HuH-7 (cell line): ENCODE data around the gene SLC38A11.

Experiments
- DNase-seq: peaks from one replicate; pipeline ENCODE4 v3.0.0; 2011; ENCODE audit warnings: low spot score

The SLC38A11 gene

DNA sequence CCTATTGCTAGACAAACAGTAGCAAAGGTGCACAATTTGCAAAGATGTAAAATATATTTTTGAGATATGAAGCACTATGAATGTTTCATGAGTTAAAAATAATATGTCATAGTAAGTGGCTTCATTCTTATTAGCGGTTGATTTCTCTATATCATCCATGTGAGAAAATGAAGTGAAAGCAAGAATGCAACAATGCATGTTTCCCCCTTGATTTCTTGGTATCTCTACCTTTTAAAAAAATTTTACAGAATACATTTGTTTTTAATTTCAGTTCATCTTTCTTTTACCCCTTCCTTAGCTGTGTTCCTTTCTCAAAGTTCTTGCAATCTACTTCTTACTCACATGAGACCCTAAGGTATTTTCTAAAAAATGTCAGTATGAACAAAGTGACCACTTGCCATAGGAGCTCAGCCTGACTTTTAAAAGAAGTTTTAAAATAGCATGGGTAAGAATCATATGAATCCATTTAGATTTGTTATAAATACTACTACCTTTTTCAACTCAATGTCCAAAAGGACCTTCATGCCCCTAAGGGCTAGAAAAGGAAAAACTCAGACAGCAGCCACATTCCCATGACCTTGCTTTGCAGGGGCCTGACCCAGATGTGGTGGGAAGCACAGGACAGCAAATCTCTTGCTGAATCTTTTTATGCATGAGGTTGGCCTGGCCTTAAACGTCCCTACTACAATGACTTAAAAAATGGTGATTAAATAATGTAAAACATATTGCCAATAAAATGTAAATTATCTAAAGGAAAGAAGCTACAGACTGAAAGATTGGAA is 14.8 kb upstream of the SLC38A11 start:
- no peak for DNase-seq

DNA sequence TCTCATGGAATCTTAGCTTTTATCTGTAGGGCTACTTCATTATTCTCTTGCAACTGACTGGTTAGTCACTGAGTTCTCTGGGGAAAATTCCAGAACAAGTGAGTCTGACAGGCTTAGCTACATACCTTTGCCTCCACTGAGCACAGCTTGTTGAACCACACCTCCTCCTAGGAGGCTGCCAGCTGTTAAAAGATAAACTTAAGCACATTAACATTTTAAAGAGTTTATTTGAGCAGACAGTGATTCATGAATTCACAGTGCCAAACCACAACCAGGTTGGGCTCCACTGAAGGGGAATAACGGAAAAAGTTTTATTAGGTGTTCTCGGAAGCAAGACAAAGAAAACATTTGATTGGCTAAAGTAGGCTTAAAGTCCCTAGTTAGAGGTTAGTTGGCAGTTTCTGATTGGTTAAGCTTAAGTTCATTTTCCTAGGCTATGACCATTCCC is 12.5 kb upstream of the SLC38A11 start:
- no peak for DNase-seq

DNA sequence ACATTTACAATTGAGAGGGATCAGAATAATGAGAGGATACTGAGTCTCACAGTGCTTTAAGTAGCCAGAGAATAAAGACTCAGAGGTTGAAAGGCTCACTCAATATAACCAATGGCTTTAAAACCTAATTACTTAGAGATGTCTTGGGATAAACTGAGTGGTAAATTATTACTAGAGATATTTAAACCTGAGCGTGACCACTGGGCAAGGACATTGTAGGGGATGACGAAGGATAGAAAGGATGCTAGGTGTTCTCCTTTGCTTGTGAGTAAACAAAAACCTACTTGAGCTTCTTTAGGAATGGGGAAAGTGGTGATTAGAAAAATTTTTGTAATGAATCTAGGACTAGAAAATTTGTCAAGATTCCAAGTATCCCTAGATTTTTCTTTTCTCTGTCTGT is 12.0 kb upstream of the SLC38A11 start:
- no peak for DNase-seq

DNA sequence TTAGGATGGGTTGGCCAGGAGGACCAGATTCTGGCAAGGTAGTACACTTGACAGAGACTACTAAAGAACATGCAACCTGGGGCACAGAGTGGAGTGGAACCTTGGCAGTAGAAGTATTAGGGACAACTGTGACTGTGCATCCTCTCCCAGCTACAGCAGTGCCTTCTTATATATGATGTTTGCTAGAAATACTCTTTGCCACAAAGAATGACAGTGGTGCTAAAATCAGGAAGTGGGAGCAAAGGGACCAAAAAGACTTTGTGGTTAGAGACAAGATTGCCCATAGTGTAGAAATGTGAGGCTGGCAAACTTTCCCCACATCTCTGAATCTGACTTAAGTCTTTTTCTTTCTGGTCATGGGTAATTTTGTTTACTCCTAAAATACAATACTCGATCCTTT is 9.4 kb upstream of the SLC38A11 start:
- no peak for DNase-seq

DNA sequence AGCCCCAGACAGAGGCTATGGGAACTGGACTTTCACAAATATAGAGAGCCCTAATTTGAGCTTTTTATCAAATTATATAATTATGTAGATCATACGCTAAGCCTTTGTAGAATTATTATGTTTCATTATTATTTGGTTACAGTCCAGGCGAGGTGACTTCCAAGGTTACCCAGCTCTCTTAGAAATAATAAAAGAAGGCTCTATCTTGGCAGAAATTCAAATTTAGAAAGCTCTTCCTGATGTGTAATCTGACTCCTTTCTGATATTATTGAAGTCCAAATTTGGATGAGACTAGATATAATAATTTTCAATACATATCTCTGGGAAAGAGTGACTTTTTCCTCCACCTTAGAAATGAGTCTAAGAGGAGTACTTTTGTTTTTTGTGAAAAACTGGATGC is 4.8 kb upstream of the SLC38A11 start:
- no peak for DNase-seq

DNA sequence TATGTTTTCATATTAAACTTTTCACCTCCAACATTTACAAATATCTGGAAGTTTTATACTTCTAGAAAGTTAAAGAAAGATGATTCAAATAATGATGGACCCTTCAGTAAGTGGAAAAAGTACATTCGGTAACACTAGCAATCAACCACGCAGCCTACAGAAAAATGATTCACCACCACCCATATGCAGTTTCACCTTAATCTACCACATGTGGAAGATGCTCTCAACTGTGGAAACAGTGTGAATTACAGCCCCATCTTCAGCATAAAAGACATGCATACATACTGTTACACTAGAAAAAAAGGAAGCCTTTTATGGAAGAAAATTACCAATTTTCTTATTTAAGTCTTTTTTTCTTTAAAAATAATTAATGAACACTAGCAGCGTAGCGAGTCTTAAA is 1.1 kb downstream of the SLC38A11 start:
- DNase-seq = no peak

DNA sequence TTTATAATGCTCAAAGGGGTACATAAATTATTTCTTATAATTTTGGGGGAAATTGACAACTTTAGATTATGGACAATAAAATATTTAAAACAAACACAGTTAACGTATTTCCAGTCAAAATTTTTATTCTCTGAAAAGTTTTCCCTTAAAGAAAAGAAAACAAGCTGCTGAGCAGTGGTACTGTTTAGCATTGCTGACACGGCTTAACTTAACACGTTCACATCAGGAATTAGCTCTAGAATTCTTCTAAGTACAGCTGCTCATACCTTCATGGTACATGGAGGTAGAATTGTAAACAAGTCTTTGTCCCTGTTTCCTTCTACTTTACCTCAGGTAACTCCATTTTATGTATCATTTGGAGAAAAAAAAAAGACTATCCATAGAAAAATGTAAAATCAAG is 2.0 kb downstream of the SLC38A11 start:
- no peak for DNase-seq

DNA sequence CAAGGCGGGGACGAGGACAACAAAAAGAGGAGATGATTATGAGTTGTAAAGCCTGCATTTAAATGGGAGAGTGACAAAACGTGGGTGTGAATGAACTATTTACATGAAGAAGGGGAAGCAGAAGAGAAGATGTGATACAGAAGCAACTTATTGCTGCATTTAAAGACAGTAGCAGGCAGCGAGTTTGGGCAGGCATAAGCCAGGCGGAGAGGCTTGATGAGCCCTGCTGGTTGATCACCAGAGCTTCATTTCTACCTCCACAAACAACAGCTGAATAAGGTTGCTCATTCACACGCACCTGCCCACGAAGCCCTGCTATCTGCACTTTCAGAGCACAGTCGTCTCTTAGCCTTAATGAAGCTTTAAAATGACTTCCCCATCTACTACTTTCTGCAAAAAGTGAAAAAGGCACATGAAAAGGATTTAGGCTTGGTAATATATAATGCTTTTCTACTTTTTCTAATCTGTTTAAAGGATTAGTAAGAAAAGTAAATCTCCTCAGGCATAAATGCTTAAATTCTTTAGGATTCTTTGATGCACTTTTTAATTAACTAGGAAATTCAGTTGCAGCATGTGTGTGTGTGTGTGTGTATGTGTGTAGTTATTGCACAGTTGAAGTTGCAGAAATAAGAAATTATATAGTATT is 3.1 kb downstream of the SLC38A11 start:
- DNase-seq = no peak

DNA sequence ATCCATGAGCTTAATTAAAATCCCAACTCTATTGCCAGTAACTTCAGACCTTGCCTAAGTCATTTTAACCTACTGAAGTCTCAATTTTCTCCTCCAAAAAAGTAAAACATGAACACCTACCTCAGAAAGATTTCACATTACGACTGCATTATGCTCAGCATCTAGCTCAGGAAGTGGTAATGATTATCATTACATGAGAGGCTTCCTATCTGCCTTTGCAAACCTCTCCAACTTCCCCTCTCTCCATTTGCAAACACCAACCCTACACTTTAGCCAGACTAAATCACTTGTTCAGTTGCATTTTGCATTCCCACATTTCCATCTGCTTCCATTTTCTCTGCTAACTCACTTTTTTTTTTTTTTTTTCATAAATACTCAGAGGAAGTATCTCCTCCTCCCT is 6.8 kb downstream of the SLC38A11 start:
- DNase-seq = no peak

DNA sequence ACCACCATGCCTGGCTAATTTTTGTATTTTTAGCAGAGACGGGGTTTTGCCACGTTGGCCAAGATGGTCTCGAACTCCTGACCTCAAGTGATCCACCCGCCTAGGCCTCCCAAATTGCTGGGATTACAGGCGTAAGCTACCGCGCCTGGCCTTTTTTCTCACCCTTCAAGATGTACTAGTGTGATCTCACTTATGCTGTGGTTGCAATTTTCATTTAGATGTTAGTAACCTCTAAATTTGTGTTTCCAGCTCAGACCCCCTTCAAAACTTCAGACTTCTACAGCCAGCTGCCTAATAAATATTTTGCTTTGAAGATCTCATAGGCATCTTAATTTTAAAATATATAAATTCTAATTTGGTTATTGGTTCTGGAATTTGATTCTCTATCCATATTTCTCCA is 8.0 kb downstream of the SLC38A11 start:
- no peak for DNase-seq

DNA sequence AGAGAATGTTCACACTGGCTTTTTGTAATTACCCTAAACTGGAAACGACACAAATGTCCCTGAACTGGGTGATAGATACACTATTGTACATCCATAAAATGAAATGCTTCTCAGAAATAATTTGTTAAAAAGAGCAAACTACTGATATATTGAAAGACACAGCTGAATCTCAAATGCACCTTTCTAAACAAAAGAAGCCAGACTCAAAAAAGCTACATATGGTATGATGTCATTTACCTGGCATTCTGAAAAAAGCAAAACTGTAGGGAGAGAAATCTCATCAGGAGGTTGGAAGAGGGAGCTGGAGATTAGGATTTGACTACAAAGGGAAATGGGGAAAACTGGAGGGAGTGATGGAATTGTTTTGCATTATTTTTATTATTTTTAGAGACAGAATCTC is 12.0 kb downstream of the SLC38A11 start:
- no peak for DNase-seq

DNA sequence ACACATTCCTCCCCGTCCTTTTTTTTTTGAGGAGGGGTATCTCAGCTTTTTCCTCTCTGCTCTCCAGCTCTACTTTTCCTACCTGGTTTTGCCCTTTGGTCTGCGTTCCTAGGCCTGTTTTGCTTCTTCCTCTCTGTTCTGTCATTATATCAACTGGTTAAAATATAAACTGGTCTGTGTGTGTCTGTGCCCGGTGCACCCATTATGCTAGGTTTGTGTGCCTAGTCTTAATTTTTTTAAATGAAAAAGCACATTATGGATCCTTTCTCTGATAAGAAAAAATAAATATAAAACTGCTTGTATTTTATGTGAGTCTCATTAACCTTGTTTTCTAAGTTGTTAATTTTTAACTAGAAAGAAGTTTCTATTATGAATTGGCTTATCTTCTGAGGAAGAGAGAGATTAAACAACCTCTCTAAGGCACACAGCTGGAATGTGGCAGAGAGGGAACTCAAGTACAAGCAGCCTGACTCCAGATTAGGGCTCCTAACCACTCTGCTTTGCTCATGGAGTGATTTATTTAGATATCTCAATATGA is 17.4 kb downstream of the SLC38A11 start:
- peak; percentile 37 for DNase-seq

DNA sequence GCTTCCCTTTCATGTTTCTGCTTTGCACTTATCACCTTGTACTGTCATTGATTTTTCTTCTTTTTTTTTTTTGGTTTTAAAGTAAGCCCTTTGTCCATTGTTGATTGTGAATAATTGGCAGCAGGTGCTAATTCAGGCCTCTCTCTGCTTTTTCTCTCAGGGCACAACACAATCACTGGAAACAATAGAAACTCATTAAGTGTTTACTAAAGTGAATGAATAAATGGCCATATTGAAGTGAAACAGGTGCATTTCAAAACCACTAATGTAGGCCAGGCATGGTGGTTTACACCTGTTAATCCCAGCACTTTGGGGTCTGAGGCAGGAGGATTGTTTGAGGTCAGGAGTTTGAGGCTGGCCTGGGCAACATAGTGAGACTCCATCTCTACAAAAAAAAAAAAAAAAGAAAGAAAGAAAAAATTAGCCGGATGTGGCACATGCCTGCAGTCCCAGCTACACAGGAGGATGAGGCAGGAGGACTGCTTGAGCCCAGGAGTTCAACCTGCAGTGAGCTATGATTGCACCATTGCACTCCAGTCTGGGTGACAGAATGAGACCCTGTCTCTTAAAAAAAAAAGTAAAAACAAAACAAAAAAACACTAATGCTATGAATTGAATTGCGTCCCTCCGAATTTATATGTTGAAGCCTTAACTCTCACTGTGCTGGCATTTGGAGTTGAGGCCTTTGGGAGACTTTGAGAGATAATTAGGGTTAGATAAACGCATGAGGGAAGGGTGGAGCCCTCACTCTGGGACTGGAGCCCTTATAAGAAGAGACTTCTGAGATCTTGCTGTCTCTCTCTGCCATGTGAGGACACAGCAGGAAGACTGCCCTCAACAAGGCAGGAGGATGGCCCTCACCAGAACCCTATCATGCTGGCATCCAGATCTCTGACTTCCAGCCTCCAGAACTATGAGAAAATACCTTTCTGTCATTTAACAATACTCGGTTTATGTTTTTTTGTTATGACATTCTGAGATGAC is 19.9 kb downstream of the SLC38A11 start:
- no peak for DNase-seq

DNA sequence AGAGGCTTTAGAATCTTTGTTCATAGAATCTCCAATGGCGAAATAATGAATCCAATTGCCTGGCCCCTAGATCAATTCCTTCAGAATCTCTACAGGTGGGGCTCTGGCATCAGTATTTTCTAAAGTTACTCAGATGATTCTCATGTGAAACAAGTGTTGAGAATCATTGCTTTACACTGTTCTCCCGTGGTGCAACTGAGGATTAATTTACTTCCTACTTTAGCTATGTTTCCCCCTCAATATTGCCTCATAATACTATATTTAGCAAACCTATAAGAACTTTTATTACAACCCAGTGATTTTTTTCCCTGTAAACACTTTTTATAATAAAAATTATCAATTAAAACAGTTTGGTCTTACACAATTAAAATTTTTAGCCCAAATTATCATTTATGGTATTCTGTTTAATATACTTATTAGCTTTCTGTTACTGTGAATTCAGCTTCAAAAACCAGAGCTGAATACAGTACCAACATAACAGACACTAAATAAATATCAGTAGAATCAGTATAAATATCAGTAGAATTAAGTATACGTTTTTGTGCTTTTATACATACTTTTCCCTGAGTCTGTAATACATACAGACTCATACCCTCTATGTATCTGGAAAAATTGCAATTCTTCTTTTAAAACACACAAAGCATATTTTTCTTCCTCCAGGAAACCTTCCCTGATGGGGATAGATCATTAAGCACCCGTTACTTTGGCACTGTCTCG is 20.8 kb downstream of the SLC38A11 start:
- no peak for DNase-seq

DNA sequence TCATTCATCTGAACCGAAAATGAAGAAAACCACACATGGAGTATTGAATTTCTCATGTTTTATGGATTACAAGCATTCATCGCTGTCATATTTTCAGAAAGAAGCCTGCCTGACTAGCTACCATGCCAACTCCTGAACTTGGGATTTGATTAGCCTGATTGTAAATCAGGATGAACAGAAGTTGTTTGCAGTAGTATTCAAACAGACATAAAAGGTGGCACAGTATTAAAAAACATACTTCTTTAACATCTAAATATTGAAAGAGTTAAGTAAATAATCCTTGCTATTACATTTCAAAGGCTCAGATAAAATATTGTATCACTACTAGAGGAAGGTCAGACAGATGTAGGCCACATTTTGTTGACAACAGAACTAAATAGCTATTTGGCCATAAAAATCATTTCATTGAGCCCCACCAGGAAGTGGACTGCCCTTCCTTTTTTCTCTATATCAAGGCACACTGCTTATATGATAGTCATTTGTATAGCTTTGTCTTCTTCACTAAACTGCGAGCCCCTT is 21.6 kb downstream of the SLC38A11 start:
- no peak for DNase-seq

DNA sequence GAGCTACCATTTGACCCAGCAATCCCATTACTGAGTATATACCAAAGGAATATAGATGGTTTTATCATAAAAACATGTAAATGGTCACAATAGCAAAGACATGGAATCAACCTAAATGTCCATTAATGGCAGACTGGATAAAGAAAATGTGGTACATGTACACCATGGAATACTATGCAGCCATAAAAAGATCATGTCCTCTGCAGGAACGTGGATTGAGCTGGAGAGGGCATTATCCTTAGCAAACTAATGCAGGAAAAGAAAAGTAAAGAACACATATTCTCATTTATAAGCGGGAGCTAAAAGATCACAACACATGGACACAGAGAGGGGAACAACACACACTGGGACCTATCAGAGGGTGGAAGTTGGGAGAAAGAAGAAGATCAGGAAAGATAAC is 22.9 kb downstream of the SLC38A11 start:
- no peak for DNase-seq

DNA sequence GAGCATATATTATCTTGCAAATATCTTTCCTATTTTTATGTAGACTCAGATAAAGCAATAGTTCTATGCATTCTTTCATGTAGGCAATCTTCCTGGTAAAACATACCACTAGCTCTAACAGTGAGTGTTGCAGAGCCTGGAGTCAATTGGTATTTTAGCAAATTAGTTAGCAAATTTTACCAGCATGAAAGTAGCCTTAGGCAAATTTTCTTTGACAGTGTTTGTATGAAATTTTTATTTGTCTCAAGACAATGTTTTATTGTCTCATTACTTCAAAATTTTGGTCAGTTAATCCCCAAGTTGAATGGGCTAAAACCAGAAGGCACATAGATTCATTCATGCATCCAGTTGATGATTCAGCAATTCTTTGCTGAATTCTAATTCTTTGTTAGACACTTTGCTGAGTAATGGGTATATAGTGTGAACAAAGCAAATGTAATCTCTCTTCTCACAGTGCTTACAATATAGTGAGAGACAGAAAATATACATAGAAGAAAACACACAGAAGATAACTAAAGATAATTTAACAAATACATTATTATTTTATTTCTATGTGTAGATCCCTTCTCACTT is 27.1 kb downstream of the SLC38A11 start:
- no peak for DNase-seq

DNA sequence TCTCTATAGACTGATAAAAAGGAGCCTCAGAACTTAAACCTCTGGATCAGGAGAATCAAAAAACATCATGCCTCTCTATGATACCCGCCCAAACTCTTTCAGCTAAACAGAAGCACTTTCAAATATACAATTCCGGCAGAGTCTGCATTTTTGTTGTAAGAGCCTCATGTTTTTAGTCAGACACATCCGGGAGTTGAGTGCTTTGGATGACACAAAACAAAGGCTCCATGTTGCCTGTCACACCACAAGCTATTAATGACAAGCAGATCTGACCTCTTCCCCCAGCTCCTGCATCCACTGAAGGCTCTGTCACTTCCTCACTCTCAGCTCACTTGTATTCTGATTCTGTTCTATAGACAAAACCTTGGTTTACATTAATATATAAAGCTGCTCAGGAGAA is 33.2 kb downstream of the SLC38A11 start:
- DNase-seq = no peak

DNA sequence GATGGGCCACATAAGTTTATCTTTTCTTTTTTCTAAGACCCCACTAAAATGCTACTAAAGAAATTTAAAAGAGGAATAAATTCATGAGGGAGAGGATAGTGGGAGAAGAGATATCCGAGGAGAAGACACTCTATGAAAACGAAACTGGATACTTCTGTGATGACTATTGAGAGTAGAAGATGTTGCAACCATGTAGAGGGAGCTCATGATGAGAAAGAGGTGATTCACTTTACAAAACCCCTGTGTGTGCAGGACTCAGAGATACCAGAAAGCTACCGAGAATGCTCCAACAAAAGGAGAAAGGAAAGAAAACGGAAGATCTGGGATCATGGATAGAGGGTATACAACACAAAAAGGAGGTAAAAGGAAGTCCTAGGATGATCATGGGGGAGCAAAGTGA is 34.9 kb downstream of the SLC38A11 start:
- peak; percentile 35 for DNase-seq

DNA sequence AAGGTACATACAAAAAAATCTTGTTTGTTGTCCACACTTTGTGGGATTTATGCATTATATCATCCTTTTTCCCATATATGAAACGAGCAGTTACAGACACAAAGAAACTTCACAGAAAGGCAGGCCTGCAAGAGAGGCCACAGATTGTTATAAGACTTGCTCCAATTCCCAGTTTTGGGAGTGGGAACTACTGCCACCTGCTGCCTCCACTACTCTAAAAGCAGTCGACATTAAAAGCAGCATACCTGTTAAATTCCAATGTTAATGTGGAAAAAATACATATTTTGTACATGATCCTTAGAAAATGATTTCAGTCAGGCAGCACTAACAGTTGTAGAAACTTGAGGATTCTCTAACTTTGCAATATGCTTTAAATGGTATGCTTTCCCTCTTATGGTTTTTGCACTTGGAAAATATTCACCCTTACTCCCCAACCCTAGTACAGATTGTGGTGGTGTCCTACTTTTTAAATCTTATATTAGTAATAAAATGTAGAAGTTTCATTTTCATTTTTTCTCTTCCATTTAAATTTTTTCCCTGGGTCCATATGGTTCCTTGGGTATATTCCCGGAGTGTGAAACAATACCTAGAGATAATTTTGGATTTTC is 37.9 kb downstream of the SLC38A11 start:
- no peak for DNase-seq

DNA sequence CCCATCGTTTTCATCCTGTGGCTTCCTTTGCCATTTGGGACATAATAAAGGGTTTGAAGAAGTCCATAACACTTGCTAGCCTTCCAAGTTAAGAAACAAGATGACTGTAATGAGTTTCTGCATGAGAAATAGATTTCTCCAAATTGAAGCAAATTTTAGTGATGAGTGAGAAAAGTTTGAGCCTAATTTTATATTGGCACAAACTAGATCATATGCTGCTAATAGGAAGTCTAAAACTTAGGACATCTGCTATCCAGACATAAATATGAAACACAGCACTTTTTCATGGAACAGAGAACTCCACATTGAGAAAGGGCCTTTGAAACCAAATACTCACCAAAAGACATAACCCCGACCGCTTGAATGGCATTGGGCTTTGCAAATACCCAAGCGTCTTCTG is 39.8 kb downstream of the SLC38A11 start:
- no peak for DNase-seq
